Activated T-helper 2 cell treated with anti-CD3 and anti-CD28 coated beads, Interferon-gamma antibody, Interleukin-2, Interleukin-4, amounts not matched to agents 10 μg/mL and 5 μg/mL and 100 μg/mL, durations not matched to agents 14 hours and 24 hours and 36 hours (primary cell): ENCODE measurements around the gene METTL1. TPM values are rescaled to one million over a fixed set of nuclear protein-coding genes. Genes with fewer than 3 reads are reported as not detected.

Source experiments
- DNase-seq: peaks from one replicate; pipeline ENCODE4 v3.0.0; 2021; ENCODE audit warnings: low spot score
- H3K27ac Mint-ChIP-seq: one replicate; pipeline ENCODE4 v1.8.0; 2021; ENCODE audit warnings: mixed read lengths
- H3K27me3 Mint-ChIP-seq: one replicate; pipeline ENCODE4 v1.8.0; 2021; ENCODE audit warnings: low read depth, mixed read lengths
- H3K36me3 Mint-ChIP-seq: one replicate; pipeline ENCODE4 v1.8.0; 2021; ENCODE audit warnings: low read depth, mixed read lengths
- H3K4me1 Mint-ChIP-seq: one replicate; pipeline ENCODE4 v1.8.0; 2021; ENCODE audit warnings: low read depth, mixed read lengths
- H3K4me3 Mint-ChIP-seq: one replicate; pipeline ENCODE4 v1.8.0; 2021; ENCODE audit warnings: low read depth, mild to moderate bottlenecking, moderate library complexity, mixed read lengths
- H3K9me3 Mint-ChIP-seq: one replicate; pipeline ENCODE4 v1.8.0; 2021; ENCODE audit warnings: mixed read lengths
- intact Hi-C: fragments of 100-400 bp; cut with micrococcal nuclease; formaldehyde crosslinking; loops from one replicate; pipeline ENCODE4 v1.15.1; 2023
- total RNA-seq: library from RNA; stranded (reverse); gene quantifications from 2 replicates; pipeline ENCODE4 v1.2.3, GENCODE V29; 2022

METTL1 gene
- total RNA-seq, 1 donor from 2014 or later, result 61.2 TPM

DNA sequence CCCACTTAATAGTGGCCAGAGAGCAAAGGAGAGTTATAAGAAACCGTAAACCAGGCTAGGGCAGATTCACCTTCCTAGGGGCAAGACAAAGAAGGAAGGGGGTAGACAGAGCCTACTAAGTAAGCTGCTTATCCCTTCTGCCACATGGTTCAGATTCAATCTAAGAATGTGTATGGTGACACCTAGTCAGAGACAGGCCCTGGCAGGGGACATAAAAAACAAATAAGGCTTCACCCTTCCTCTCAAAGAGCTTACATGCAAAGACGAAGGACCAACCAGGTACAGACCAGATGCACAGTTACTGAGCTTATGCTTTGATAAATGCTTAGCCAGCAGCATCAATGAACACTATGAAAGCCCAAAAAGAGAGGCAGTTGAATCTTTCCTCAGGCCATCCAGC, 9.4 kb downstream of the METTL1 start:
- H3K36me3 Mint-ChIP-seq, result peaks cover 43% of the 10 kb centered on the region
- DNase-seq, result no peak
- no peak overlapping the region for H3K4me3 Mint-ChIP-seq
- H3K27ac Mint-ChIP-seq, result no peak overlapping the region
- peaks cover 5% of the 10 kb centered on the region for H3K27me3 Mint-ChIP-seq
- H3K9me3 Mint-ChIP-seq, result no peaks in the 10 kb centered on the region
- H3K4me1 Mint-ChIP-seq, result peaks cover 21% of the 10 kb centered on the region
- intact Hi-C loops, result no loop called here

GRCh38 chr12:57761391-57761998, 10.4 kb downstream of the METTL1 start:
- Mint-ChIP-seq H3K4me3 (no peak overlapping the region), H3K9me3 (no peaks in the 10 kb centered on the region), H3K4me1 (peaks cover 25% of the 10 kb centered on the region), H3K36me3 (peaks cover 49% of the 10 kb centered on the region), H3K27me3 (peaks cover 5% of the 10 kb centered on the region), H3K27ac (no peak overlapping the region)
- intact Hi-C loops, result no loop called here
- no peak for DNase-seq

- Mint-ChIP-seq H3K4me1 (peaks cover 26% of the 10 kb centered on the region), H3K27ac (no peak overlapping the region), H3K9me3 (no peaks in the 10 kb centered on the region), H3K36me3 (peaks cover 49% of the 10 kb centered on the region), H3K27me3 (peaks cover 2% of the 10 kb centered on the region), H3K4me3 (no peak overlapping the region)
- DNase-seq, result no peak
- intact Hi-C loops, result no loop called here
These were observed 11.4 kb downstream of the METTL1 start for GRCh38 chr12:57760347-57760982.

DNA sequence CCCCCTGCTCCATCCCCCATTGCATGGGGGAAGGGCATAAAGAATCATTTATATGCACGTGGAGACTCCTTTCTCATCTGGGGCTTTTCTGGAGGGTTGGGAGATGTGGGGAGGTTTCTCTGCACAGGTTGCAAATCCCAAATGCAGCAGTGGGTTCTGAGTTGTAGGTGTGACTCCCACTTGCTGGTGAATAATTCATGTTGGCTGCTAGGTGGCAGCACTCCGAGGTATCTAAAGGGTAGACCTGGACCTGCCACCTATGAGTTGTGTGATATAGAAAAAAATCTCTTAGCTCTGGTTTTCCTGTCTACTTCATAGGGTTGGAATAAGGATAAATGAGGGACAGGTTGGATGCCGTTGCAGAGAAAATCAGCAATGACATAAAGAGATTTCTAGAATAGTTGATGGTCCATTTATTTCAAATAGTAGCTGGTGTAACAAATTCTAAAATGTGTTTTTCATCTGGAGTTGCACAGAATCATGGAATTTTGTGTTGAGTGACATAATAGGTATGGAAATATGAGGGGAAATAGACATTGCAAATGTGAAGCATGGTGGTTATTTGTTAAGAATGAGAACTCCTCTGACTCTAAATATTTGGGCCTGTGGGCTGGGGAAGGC, 12.4 kb downstream of the METTL1 start:
- no peak overlapping the region for H3K27ac Mint-ChIP-seq
- H3K4me1 Mint-ChIP-seq, result peaks cover 25% of the 10 kb centered on the region
- no peak for DNase-seq
- intact Hi-C loops, result loop anchor here (5.0 kb wide), 1 partner anchor 148 kb away; no protein-coding TSS in a partner anchor
- H3K27me3 Mint-ChIP-seq, result peaks cover 2% of the 10 kb centered on the region
- H3K36me3 Mint-ChIP-seq, result peaks cover 49% of the 10 kb centered on the region
- no peaks in the 10 kb centered on the region for H3K9me3 Mint-ChIP-seq
- H3K4me3 Mint-ChIP-seq, result no peak overlapping the region

- H3K4me3 Mint-ChIP-seq, result no peak overlapping the region
- H3K36me3 Mint-ChIP-seq, result peaks cover 45% of the 10 kb centered on the region
- no peak for DNase-seq
- intact Hi-C loops, result loop anchor here (5.0 kb wide), 1 partner anchor 149 kb away; no protein-coding TSS in a partner anchor
- peaks cover 2% of the 10 kb centered on the region for H3K27me3 Mint-ChIP-seq
- no peaks in the 10 kb centered on the region for H3K9me3 Mint-ChIP-seq
- H3K4me1 Mint-ChIP-seq, result peaks cover 29% of the 10 kb centered on the region
- no peak overlapping the region for H3K27ac Mint-ChIP-seq
These were observed 13.1 kb downstream of the METTL1 start for GRCh38 chr12:57758552-57759359.

DNA sequence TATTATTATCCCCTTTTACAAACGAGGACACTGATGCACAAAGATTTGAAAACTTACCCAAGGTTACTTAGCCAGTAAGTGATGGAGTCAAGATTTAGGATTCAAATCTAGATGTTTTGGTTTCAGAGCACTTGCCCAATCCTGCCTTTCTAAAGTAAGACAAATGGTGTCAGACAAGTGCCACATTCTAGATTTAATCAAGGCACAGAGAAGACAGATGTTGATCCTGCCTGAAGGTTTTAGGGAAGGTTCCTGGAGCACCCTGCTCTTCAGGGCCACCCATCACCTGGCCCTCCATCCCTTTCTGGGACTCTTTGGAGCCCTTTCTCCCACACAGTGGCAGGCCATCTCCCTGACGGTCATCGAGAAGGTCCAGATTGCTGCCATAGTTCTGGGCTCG, 14.1 kb downstream of the METTL1 start:
- Mint-ChIP-seq H3K27me3 (peaks cover 2% of the 10 kb centered on the region), H3K27ac (no peak overlapping the region), H3K9me3 (no peaks in the 10 kb centered on the region), H3K4me1 (peaks cover 37% of the 10 kb centered on the region), H3K4me3 (no peak overlapping the region), H3K36me3 (peaks cover 37% of the 10 kb centered on the region)
- intact Hi-C loops, result loop anchor here (5.0 kb wide), 1 partner anchor 150 kb away; no protein-coding TSS in a partner anchor
- no peak for DNase-seq

DNA sequence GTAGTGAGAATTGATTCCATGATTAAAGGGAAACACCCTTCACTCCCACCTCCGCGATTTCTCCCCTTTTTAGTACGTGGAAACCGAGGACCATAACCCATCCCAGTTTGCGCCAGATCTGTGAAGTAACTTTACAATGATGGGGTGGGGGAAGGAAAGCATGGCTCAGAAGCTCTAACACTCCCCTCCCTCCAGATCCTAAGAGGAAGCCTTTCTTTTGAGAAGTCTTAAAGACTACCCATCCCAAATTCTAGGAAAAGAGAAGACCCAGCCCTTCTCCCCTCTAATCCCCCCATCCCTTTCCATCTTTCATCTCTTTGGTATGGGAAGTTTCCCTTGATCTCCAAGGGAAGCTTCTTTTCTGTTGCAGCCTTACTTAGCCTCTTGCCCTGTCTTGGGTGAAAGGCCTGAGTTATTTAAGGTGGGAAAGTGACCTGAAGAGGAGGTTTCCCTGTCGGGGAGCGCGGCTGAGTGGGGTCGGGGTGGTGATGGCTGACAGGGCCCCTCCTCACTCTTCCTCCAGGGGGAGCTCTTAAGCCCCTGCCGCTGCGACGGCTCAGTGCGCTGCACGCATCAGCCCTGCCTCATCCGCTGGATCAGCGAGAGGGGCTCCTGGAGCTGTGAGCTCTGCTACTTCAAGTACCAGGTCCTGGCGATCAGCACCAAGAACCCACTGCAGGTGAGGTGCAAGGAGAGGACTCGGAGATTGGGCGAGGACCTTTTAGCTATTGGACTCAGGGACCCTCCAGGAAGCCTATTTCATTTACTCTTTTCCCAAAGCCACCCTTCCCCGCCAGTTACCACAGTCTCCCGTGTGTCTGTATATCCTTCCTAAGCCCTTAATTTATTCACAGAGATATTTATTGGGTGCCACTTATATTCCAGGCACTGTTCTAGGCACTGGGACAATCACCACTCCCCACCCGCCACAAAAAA, 15.2 kb downstream of the METTL1 start:
- Mint-ChIP-seq H3K36me3 (peaks cover 38% of the 10 kb centered on the region), H3K4me1 (peaks cover 43% of the 10 kb centered on the region), H3K4me3 (peak overlapping the region; percentile 84), H3K9me3 (no peaks in the 10 kb centered on the region), H3K27me3 (peaks cover 2% of the 10 kb centered on the region), H3K27ac (peak overlapping the region; percentile 51)
- intact Hi-C loops, result loop anchor here (1.0 to 5.0 kb wide), 2 partner anchors 26 to 151 kb away; partner anchors contain the start of gene TSFM
- peak; percentile 64 for DNase-seq

GRCh38 chr12:57755454-57756372, 16.2 kb downstream of the METTL1 start:
- Mint-ChIP-seq H3K27me3 (peaks cover 2% of the 10 kb centered on the region), H3K4me1 (peaks cover 51% of the 10 kb centered on the region), H3K9me3 (no peaks in the 10 kb centered on the region), H3K36me3 (peaks cover 39% of the 10 kb centered on the region), H3K4me3 (peak overlapping the region; percentile 84), H3K27ac (no peak overlapping the region)
- intact Hi-C loops, result loop anchor here (1.0 to 5.0 kb wide), 2 partner anchors 27 to 152 kb away; partner anchors contain the start of gene TSFM
- no peak for DNase-seq

DNA sequence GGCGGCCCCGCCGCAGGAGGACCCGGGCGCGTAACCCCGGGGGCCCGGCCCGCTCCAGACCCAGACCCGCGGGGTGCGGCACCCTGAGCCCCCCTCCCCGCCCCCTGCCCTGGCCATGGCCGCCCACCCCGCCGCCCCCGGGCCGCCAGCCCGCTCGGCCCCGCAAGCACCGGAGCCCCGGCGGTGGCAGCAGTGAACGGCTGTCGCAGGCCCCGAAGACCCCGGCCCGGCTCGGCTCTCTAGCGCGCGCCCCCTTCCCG, 16.8 kb downstream of the METTL1 start:
- H3K4me3 Mint-ChIP-seq, result no peak overlapping the region
- no peak for DNase-seq
- intact Hi-C loops, result loop anchor here (5.0 kb wide), 1 partner anchor 152 kb away; no protein-coding TSS in a partner anchor
- no peaks in the 10 kb centered on the region for H3K9me3 Mint-ChIP-seq
- no peak overlapping the region for H3K27ac Mint-ChIP-seq
- peaks cover 43% of the 10 kb centered on the region for H3K36me3 Mint-ChIP-seq
- peaks cover 55% of the 10 kb centered on the region for H3K4me1 Mint-ChIP-seq
- peaks cover 2% of the 10 kb centered on the region for H3K27me3 Mint-ChIP-seq

DNA sequence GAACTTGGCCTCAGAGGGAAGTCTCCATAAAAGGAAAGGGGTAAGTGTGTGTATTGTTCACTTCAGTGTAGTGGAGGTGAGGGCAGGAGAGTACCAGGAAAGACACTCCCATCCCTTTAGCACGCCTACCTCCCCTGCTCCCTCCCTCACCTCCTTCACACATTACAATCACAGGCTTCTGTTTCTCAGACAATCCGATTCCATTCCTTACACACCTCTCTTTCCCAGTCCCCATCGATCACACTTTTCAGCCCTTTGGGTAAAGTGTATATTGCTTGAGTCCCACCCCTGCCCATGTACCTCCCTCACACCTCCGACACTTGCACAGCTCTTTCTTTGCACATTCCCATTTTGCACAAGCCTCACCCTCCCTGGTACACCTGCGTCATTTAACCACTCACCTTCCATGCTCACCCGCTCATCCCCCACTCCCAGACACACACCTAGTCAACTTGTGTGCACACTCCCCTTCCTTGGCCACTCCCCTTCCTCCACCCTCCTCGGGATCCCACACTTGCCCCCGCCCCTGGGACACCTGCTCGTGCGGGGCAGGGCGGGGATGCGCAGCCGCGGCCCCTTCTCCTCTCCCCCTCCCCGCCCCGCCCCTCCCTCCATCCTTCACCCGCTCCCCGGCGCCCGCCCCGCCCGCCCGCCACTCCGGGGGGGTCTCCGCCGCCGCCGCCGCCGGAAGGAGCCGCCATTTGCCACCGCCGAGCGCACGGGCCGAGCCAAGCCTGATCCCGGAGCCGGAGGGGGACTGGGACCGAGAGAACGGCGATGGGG, 17.3 kb downstream of the METTL1 start, which contains the start of gene MARCHF9:
Gene MARCHF9, plus strand, starts transcription at position 693 of the 783 bp plus-strand sequence. CDS start 426 bp downstream, outside the sequence.
- peaks cover 55% of the 10 kb centered on the region for H3K4me1 Mint-ChIP-seq
- peak; percentile 81 for DNase-seq
- intact Hi-C loops, result loop anchor here (5.0 kb wide), 1 partner anchor 153 kb away; no protein-coding TSS in a partner anchor
- H3K27ac Mint-ChIP-seq, result peak within 1 kb of the TSS; percentile 41
- peak within 1 kb of the TSS; percentile 87 for H3K4me3 Mint-ChIP-seq
- peaks cover 2% of the 10 kb centered on the region for H3K27me3 Mint-ChIP-seq
- no peaks in the 10 kb centered on the region for H3K9me3 Mint-ChIP-seq
- peaks cover 41% of the 10 kb centered on the region for H3K36me3 Mint-ChIP-seq
